Epithelial cell of esophagus (primary cell): ENCODE results near the gene SPATA1.

Experiments
- DNase-seq: peaks from one replicate; pipeline ENCODE4 v3.0.0; 2010; ENCODE audit warnings: low read depth
- H3K4me3 ChIP-seq: 2 replicates; pipeline ENCODE4 v1.5.1; 2011; ENCODE audit warnings: mild to moderate bottlenecking, low read length, control low read depth
- CTCF ChIP-seq: IDR thresholded peaks from 2 replicates; pipeline ENCODE4 v1.5.1; 2011; ENCODE audit warnings: low read depth, mild to moderate bottlenecking, low read length, control low read depth, inconsistent platforms; ENCODE audit not compliant: insufficient read depth; ENCODE audit errors: missing control alignments

Gene SPATA1

GRCh38 chr1:84509029-84509428 lies 2.8 kb downstream of the SPATA1 start:
- TF ChIP-seq CTCF, result no peak
- DNase-seq, result no peak
- H3K4me3 ChIP-seq, result no peak overlapping the region

- no peak for DNase-seq
- no peak for TF ChIP-seq CTCF
- no peak overlapping the region for H3K4me3 ChIP-seq
Measured at GRCh38 chr1:84510165-84510564, 4.0 kb downstream of the SPATA1 start.

- TF ChIP-seq CTCF, result no peak
- DNase-seq, result no peak
- no peak overlapping the region for H3K4me3 ChIP-seq
Measured at GRCh38 chr1:84510668-84511067, 4.5 kb downstream of the SPATA1 start.

- no peak for TF ChIP-seq CTCF
- no peak overlapping the region for H3K4me3 ChIP-seq
- no peak for DNase-seq
Measured at GRCh38 chr1:84524590-84524989, 18.4 kb downstream of the SPATA1 start.

GRCh38 chr1:84525779-84526178 lies 19.6 kb downstream of the SPATA1 start:
- DNase-seq, result no peak
- TF ChIP-seq CTCF, result no peak

GRCh38 chr1:84538599-84538998 lies 32.4 kb downstream of the SPATA1 start:
- DNase-seq, result no peak
- TF ChIP-seq CTCF, result no peak
- H3K4me3 ChIP-seq, result no peak overlapping the region

More at GRCh38 chr1:84525779-84526178, 19.6 kb downstream of the SPATA1 start:
- H3K4me3 ChIP-seq, result no peak overlapping the region

- TF ChIP-seq CTCF, result no peak
- no peak overlapping the region for H3K4me3 ChIP-seq
- peak; percentile 27 for DNase-seq
Measured at GRCh38 chr1:84539972-84540371, 33.8 kb downstream of the SPATA1 start.
